Gastroesophageal sphincter (tissue), 4 donors: ENCODE data around the gene CAMKMT. TPM values are rescaled to one million over a fixed set of nuclear protein-coding genes. Genes with fewer than 3 reads are reported as not detected.

Experiments used
- ATAC-seq: fragments of 150-250 bp; one replicate; pipeline ENCODE4 v1.9.1; 2016; ENCODE audit warnings: mild to moderate bottlenecking, moderate library complexity
- H3K27ac ChIP-seq, 4 donors: fragments of 200-600 bp; sonication (generic) in 3 of 4; 1 replicate in 3 of 4; 2 replicates in 1 of 4; pipeline ENCODE4 v1.5.1; 2016 to 2019
- H3K27me3 ChIP-seq: fragments of 200-600 bp; sonication (generic); one replicate; pipeline ENCODE4 v1.5.1; 2019
- H3K36me3 ChIP-seq, 2 donors: fragments of 200-600 bp; sonication (generic); one replicate each; pipeline ENCODE4 v1.5.1; 2019; ENCODE audit warnings: control low read depth in 1 of 2
- H3K4me1 ChIP-seq, 3 donors: fragments of 200-600 bp; sonication (generic); 1 replicate in 2 of 3; 2 replicates in 1 of 3; pipeline ENCODE4 v1.5.1; 2016 to 2019; ENCODE audit warnings: control low read depth in 2 of 3
- H3K4me3 ChIP-seq, 2 donors: fragments of 200-600 bp; sonication (generic); one replicate each; pipeline ENCODE4 v1.5.1; 2019; ENCODE audit warnings: mild to moderate bottlenecking in 1 of 2, moderate library complexity in 1 of 2
- H3K9me3 ChIP-seq, 3 donors: fragments of 200-600 bp; sonication (generic); one replicate each; pipeline ENCODE4 v1.5.1; 2017 to 2019; ENCODE audit warnings: control low read depth in 2 of 3
- CTCF ChIP-seq, 4 experiments: fragments of 200-600 bp in 2 of 4; fragments of 450-650 bp in 2 of 4; sonication (generic) in 1 of 4; IDR thresholded peaks; one replicate each; pipeline ENCODE4 v1.5.1; 2017 to 2019; ENCODE audit warnings: antibody characterized with exemption in 4 of 4, mild to moderate bottlenecking in 2 of 4, moderate library complexity in 2 of 4
- EP300 ChIP-seq: sonication (generic); formaldehyde crosslinking; IDR thresholded peaks from one replicate; pipeline ENCODE4 v1.6.1; 2017; ENCODE audit warnings: antibody characterized with exemption, mild to moderate bottlenecking
- POLR2A ChIP-seq, 2 donors: fragments of 450-650 bp; IDR thresholded peaks; one replicate each; pipeline ENCODE4 v1.6.1; 2017; ENCODE audit warnings: antibody characterized with exemption in 2 of 2, mild to moderate bottlenecking in 2 of 2, moderate library complexity in 1 of 2
- POLR2AphosphoS5 ChIP-seq: sonication (generic); formaldehyde crosslinking; IDR thresholded peaks from one replicate; pipeline ENCODE4 v1.6.1; 2017; ENCODE audit warnings: antibody characterized with exemption
- WGBS, 2 donors: methylation state at CpG; one replicate each; pipeline ENCODE4 v1.1.5; 2018; ENCODE audit warnings: low coverage in 1 of 2; 5-methylcytosine and 5-hydroxymethylcytosine counted together
- total RNA-seq, 4 donors: library from RNA; depleted of rRNA; stranded (reverse); fragments of >200 nt; gene quantifications; one replicate each; pipeline ENCODE4 v1.1.0, GENCODE V29; 2016

Gene CAMKMT
- total RNA-seq, 4 donors from 2014 or later, result 4.2 to 19.5 (median 11.0) TPM

- TF ChIP-seq POLR2A (IDR thresholded peaks at IDR 0.05) (no peak), CTCF (IDR thresholded peaks at IDR 0.05) (no peak), POLR2AphosphoS5 (no peak), EP300 (no peak)
- 62 to 72% methylated on average over 2 to 6 of the region's 6 CpGs for WGBS, 2 donors
- Histone ChIP-seq H3K9me3 (no peaks in the 10 kb centered on the region), H3K36me3 (no peaks in the 10 kb centered on the region), H3K27me3 (no peaks in the 10 kb centered on the region), H3K4me1 (no peaks in the 10 kb centered on the region), H3K27ac (no peak overlapping the region), H3K4me3 (no peak overlapping the region)
- no peak for ATAC-seq
Measured at GRCh38 chr2:44398243-44398897, 36.6 kb downstream of the CAMKMT start.

DNA sequence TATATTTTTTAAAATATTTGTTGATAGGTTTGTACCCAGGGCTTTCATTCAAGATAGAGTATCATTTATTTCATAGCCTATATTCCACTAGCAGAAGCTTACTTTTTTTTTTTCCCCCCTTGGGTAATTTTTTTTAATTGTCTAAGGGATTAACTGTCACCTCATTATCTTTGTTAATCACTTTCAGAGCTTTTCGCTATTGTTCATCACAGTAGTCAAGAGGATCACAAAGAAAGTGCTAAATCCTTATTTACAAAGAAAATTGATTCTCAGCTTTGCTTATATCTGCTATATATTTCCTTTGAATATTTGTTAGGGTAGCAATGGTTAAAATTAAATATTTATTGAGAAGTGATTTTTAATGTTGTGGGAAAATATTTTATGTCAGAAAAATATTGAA lies 59.0 kb downstream of the CAMKMT start:
- TF ChIP-seq POLR2AphosphoS5, result no peak
- H3K4me3 ChIP-seq, result no peak overlapping the region
- no peaks in the 10 kb centered on the region for H3K36me3 ChIP-seq
- H3K27ac ChIP-seq, result no peak overlapping the region
- no peaks in the 10 kb centered on the region for H3K9me3 ChIP-seq
- no peaks in the 10 kb centered on the region for H3K27me3 ChIP-seq
- no peaks in the 10 kb centered on the region for H3K4me1 ChIP-seq
- ATAC-seq, result no peak
- WGBS, 2 donors, result 80 to 100% methylated on average over 1 of the region's 1 CpG

GRCh38 chr2:44424211-44424610 lies 62.5 kb downstream of the CAMKMT start:
- H3K4me3 ChIP-seq, result no peak overlapping the region
- TF ChIP-seq EP300 (no peak), POLR2A (IDR thresholded peaks at IDR 0.05) (no peak), POLR2AphosphoS5 (no peak), CTCF (IDR thresholded peaks at IDR 0.05) (no peak)
- no peaks in the 10 kb centered on the region for H3K36me3 ChIP-seq
- H3K4me1 ChIP-seq, result no peaks in the 10 kb centered on the region
- H3K9me3 ChIP-seq, result no peaks in the 10 kb centered on the region
- 89 to 100% methylated on average over 2 to 8 of the region's 9 CpGs for WGBS, 2 donors
- no peak for ATAC-seq
- H3K27ac ChIP-seq, result no peak overlapping the region
- no peaks in the 10 kb centered on the region for H3K27me3 ChIP-seq

DNA sequence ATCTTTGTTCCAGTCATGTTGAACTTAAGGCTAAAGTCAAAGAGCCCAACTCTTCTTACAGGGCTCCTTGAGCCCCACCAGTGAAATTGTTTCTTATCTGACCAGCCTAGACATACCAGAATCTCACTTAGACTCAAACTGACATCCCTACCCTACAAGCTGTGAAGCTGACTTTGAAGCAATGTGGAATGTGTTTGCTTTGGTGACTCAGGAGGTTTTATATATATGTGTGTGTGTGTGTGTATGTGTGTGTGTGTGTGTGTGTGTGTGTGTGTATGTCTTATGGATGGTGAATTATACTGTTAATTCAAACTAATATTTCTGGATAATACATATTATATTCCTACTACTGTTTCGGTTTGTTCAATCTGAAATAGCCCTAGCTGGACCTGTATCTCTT lies 67.3 kb downstream of the CAMKMT start:
- Histone ChIP-seq H3K4me3 (no peak overlapping the region), H3K36me3 (no peaks in the 10 kb centered on the region), H3K27me3 (no peaks in the 10 kb centered on the region), H3K9me3 (no peaks in the 10 kb centered on the region), H3K4me1 (peaks cover 0 to 6% (median 0%) of the 10 kb centered on the region in 3 donors), H3K27ac (no peak overlapping the region)
- 89% methylated on average over 1 of the region's 1 CpG; no CpG with 5 or more reads in 1 of the 2 donors for WGBS, 2 donors
- TF ChIP-seq POLR2AphosphoS5 (no peak), CTCF (IDR thresholded peaks at IDR 0.05) (no peak), POLR2A (IDR thresholded peaks at IDR 0.05) (no peak), EP300 (no peak)
- ATAC-seq, result no peak

- 82 to 90% methylated on average over 1 of the region's 1 CpG for WGBS, 2 donors
- no peak for ATAC-seq
- Histone ChIP-seq H3K4me1 (peaks cover 0 to 6% (median 0%) of the 10 kb centered on the region in 3 donors), H3K36me3 (no peaks in the 10 kb centered on the region), H3K4me3 (no peak overlapping the region), H3K27ac (no peak overlapping the region), H3K9me3 (no peaks in the 10 kb centered on the region), H3K27me3 (no peaks in the 10 kb centered on the region)
- no peak for TF ChIP-seq POLR2AphosphoS5
- no peak for TF ChIP-seq EP300
- TF ChIP-seq POLR2A (IDR thresholded peaks at IDR 0.05), result no peak
- TF ChIP-seq CTCF (IDR thresholded peaks at IDR 0.05), result no peak
Measured at GRCh38 chr2:44430342-44430741, 68.6 kb downstream of the CAMKMT start.
